ENCODE data around the gene MYOM1.

The MYOM1 gene

DNA sequence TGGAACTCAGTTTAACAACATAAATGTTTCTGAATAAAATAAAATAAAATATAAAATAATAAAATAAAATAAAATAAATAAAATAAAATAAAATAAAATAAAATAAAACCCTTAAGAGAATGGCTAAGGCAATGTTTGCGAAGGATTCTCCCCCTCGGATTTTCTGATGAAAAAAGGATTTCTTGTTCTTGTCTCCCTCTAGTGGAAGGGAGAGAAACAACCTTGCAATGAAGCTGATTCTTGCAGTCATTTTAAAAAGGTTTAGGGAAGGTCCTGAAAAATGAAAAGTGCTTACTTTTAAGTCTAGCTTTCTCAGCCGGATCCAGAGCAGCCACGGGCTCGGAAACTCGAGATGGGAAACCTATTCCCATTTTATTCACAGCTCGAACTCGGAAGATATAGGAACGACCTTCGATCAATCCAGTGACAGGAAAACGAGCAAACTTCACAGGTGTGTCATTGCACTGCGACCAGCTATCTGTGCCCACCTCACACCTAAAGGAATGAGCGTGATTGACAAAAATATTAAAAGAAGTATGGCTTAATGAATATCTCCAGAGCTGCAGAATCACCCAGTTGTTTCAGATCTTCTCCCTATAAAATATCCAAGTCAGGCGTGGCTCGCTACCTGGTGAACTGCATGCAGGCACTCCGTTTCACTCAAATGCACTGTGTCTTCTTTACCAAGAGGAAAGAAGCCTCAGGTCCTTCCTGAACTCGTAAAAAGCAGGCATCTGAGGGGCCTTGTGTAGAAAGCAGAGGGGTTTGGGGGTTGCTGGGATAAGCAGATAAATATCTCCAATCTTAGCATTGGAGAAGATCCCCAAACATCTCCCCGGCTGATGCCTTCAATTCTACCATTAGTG lies 68.1 kb downstream of the MYOM1 start:
- no peak for TF ChIP-seq ZNF274 (IDR thresholded peaks at IDR 0.05; ENCODE audit: low read depth, low read length)
- no peak overlapping the region for H3K4me3 ChIP-seq (ENCODE audit: low read length)

DNA sequence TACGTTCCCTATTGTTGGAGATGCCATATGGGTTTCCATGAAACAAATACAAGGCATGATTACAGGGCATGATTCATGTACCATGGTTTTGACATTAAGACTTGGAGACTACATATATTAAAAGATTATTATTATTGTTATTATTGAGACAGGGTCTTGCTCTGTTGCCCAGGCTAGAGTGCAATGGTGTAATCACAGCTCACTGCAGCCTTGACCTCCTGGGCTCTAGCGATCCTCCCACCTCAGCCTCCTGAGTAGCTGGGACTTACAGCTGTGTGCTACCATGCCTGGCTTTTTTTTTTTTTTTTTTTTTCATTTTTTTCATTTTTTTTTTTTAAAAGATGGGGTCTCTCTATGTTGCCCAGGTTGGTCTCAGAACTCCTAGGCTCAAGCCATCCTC lies 69.1 kb downstream of the MYOM1 start:
- TF ChIP-seq ZNF274 (IDR thresholded peaks at IDR 0.05; ENCODE audit: low read depth, low read length) = no peak
- no peak overlapping the region for H3K4me3 ChIP-seq (ENCODE audit: low read length)

DNA sequence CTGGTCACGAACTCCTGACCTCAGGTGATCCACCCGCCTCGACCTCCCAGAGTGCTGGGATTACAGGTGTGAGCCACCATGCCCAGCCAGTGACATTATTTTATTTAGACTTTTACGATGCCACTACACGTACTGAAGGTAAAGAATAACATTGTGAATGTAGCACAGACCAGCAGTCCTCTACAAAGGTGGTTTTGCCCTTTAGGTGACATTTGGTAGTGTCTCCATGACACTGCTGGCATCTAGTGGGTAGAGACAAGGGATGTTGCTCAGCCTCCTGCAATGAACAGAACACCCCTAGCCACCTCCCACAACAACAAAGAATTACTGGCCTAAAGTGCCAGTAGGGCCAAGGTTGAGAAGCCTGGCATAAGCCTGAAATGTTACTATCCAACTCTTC lies 69.5 kb downstream of the MYOM1 start:
- no peak for TF ChIP-seq ZNF274 (IDR thresholded peaks at IDR 0.05; ENCODE audit: low read depth, low read length)
- H3K4me3 ChIP-seq (ENCODE audit: low read length) = no peak overlapping the region

DNA sequence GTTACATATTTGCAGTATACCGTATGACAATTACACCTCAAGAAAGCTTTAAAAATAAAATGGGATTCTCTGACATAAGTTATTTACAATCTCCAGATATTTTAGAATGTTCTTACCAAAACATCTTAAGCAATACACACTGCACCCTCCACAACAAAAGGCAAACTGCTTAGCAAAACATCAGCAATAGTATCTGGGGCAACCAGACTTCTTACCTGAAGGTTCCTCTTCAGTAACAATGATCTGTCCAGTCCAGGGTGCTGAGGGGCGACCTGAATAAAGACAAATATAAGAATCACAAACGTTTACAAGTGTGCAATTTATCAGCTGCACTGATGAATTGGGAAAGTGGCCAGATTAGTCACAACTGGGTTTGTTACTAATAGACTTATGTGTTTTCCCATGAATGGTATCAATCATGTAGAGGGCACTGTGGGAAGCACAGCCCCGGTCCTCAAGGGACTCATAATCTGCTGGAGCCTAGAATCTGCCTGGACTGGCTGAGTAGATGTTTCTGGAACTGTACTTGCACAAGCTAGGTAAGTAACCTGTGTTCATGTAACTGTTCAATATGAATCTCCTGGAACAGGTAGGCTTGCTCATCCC lies 70.7 kb downstream of the MYOM1 start:
- H3K4me3 ChIP-seq (ENCODE audit: low read length) = no peak overlapping the region
- no peak for TF ChIP-seq ZNF274 (IDR thresholded peaks at IDR 0.05; ENCODE audit: low read depth, low read length)

DNA sequence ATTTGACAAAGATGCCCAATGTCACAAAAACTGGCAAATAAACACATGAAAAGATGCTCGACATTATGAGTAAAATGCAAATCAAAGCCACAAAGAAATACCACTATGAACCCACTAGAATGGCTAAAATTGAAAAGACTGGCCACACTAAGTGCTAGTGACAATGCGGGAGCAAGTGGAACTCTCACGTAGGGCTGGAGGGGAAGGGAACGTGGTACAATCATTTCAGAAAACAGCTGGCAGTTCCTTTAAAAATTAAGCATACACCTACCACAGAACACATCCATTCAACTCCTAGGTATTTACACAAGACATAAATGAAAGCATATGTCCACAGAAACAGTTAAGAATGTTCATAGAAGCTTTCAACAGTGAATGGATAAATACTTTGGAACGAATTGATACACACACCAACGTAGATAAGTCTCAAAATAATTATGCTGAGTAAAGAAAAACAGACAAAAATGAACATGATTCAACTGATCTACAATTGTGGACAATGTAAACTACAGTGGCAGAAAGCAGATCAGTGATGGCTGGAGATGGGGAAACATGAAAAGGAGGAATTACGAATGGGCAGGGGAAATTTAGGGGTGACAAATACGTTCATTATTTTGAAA lies 71.7 kb downstream of the MYOM1 start:
- no peak overlapping the region for H3K4me3 ChIP-seq (ENCODE audit: low read length)
- no peak for TF ChIP-seq ZNF274 (IDR thresholded peaks at IDR 0.05; ENCODE audit: low read depth, low read length)

DNA sequence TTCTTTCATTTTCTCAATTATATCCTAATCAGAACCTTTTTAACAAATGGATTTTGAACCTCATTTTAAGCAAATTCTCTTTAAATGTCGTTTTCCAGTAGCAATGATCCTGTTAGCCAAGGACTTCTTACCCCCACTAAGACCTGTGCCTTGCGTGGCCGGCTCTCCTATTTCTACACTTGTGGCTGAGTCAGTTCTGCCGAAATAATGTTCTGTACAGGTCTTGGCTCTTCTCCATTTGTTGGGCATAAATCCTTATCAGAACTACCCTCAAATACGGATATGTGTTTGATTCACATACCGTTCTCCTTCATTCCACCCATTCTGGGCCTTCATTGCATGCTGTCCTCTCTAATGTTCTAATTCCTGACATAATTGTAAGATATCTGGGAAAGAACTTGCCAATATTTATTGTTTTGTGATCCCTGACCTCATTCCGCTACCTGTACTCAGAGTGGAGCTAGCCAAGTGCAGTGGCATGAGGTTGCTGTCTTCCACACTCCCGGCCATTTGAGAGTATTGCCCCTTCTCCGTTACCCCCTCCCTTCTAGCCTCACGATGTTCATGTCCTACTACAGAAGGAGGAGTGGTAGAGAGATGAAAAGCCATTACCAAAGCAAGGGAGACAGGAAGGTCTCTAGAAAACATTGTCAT lies 78.7 kb downstream of the MYOM1 start:
- no peak for TF ChIP-seq ZNF274 (IDR thresholded peaks at IDR 0.05; ENCODE audit: low read depth, low read length)

DNA sequence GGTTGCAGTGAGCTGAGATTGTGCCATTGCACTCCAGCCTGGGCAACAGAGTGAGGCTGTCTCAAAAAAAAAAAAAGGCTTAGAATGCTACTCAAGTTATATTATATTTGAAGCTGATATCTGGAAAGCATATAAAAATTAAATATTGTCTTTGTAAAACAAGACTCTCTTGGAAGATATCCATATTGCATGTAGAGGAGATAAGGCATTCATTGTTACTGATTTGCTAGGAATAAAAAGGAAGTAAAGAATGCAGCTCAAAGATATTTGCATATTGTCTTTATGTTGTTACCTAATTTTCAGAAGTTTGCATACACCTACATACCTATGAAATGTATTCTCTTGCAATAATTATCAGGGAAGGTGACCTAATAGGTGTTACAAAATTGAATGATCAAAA lies 79.4 kb downstream of the MYOM1 start:
- TF ChIP-seq ZNF274 (IDR thresholded peaks at IDR 0.05; ENCODE audit: low read depth, low read length) = no peak
- no peak overlapping the region for H3K4me3 ChIP-seq (ENCODE audit: low read length)

More for the DNA sequence above, 78.7 kb downstream of the MYOM1 start:
- no peak overlapping the region for H3K4me3 ChIP-seq (ENCODE audit: low read length)

DNA sequence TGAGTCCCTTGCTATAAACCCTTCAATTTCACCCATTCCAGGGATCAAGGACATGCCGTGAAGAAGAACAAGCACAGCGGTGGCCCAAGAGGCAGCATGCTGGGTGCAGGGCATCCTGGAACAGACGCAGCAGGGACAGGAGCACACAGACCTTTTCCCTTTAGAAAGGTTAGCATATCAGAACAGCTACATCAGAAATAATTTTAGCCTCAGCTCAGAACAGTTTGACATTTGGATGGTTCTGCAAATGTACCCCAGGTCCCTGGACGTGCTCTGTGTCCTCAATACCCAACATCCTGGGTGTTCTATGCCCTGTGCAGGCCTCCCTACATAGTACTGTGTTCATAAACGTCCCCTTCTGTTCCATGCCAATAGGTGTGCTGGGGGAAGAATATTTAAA lies 80.4 kb downstream of the MYOM1 start:
- no peak for TF ChIP-seq ZNF274 (IDR thresholded peaks at IDR 0.05; ENCODE audit: low read depth, low read length)
- no peak overlapping the region for H3K4me3 ChIP-seq (ENCODE audit: low read length)

DNA sequence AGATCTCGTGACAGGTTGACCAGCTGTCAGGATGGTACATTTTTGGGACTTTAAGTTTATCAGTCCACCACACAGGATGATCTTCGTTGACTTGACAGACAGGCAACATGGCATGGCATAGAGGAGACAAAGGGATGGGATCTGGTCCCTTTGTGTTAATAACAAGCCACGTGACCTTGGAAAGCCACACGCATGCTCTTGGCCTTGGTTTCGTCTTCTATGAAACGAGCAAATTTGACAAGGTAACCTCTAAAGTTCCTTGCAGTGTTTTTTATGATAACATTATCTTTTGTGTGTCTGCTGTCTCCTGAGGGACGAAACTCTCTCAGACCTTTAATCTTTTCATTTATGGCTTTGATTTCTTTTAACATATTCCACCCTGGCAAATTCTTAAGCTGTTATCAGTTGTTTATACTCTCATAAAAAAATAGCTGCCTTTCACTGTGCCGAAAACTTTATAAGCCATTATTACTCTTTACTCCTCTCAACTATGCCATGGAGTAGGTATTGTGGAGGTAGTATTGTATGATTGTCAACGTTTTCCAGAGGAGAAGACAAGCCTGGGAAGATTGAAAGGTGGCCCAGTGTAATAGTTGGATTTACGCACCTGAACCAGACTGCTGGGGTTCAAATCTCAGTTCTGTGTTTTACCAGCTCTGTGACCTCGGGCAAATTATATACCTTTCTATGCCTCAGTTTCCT lies 81.3 kb downstream of the MYOM1 start:
- TF ChIP-seq ZNF274 (IDR thresholded peaks at IDR 0.05; ENCODE audit: low read depth, low read length) = no peak
- H3K4me3 ChIP-seq (ENCODE audit: low read length) = no peak overlapping the region

DNA sequence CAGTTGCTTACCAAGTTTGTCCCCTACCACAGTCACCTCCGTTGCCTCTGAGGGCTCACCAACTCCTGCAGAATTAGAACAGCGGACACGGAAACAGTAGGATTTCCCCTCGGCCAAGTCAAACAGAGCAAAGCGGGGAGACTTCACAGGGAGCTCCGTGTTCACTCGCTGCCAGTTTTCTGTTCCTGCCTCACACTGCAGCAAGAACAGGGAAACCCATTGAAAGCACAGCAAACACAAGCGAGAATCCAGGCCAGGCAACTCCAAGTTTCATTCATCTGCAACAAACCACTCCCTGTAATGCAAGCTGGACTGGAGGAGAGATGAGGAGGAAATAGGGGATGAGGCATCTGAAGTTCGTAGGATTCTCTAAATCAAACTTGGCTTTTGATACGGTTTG lies 84.2 kb downstream of the MYOM1 start:
- H3K4me3 ChIP-seq (ENCODE audit: low read length) = no peak overlapping the region
- no peak for TF ChIP-seq ZNF274 (IDR thresholded peaks at IDR 0.05; ENCODE audit: low read depth, low read length)

DNA sequence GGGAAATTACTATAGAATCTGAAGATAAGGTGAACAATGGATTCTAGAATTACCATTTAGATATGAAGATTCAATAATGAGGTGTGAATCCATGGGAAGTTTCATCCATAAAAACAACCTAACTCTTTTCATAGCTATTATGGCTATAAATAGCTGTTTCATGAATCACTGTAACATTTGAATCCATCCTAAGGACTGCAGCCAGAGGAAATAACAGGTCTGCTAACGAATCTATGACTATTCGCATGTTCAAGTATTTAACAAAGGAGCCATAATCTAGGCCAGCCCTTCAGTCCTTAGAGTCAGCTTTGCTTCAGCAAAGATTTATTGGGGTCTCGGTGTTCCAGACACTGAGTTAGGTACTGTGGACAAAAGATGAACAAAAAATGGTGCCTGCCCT lies 87.1 kb downstream of the MYOM1 start:
- no peak overlapping the region for H3K4me3 ChIP-seq (ENCODE audit: low read length)
- no peak for TF ChIP-seq ZNF274 (IDR thresholded peaks at IDR 0.05; ENCODE audit: low read depth, low read length)

DNA sequence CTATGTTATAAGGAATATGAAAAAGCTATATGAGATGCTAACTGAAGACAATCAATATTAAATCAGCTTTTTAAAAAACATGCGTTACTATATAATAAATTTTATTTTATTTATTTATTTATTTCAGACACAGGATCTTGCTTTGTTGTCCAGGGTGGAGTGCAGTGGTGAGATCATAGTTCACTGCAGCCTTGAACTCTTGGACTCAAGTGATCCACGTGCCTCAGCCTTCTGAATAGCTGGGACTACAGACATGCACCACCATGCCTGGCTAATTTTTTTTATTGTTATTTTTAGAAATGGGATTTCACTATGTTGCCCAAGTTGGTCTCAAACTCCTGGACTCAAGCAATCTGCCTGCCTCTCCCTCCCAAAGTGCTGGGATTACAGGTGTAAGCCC lies 89.4 kb downstream of the MYOM1 start:
- no peak for TF ChIP-seq ZNF274 (IDR thresholded peaks at IDR 0.05; ENCODE audit: low read depth, low read length)
- H3K4me3 ChIP-seq (ENCODE audit: low read length) = no peak overlapping the region

DNA sequence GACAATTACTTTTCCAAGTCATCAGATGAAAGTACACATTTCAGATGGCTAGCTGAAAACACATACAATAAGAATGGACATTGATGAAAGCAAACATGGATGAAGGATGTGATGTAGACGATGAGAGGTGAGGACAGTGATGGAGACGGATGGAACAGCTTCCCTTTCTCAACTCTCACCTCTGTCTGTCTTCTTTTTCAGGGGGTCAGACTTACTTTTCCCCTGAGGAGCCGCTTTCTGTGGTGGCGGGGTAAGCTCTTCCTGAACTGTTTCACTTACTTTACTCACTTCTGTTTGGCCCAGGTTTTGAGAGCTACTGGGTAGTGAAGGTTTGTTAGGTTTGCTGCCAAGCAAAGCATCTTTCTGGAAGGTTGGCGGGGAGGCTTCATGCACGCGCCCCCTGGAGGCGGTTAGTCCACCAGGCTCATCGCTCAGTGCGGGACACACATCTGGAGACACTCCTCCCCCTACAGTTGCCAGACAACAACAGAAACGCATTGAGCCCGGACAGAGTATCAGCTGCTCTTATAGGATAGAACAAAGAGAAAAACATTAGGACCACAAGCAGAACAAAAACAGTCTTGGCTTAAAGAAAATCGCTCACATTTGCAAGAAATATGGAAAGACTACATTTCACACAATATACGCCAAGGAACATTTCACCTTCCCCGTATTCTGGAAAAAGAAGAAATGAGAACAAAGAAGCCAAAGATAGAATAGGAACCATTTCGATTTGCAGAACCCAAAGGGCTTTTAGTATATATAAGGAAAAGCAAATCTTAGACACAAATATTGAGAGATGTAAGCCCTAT lies 90.5 kb downstream of the MYOM1 start:
- no peak overlapping the region for H3K4me3 ChIP-seq (ENCODE audit: low read length)
- TF ChIP-seq ZNF274 (IDR thresholded peaks at IDR 0.05; ENCODE audit: low read depth, low read length) = no peak

Data from GM08714 (cell line).